Mucosa of descending colon (tissue), 3 donors: Measurements from ENCODE around the gene DCAF7. TPM values are rescaled to one million over a fixed set of nuclear protein-coding genes. Genes with fewer than 3 reads are reported as not detected.

Experiments
- ATAC-seq: fragments of 200-7000 bp; cut with Tn5 transposase; one replicate; pipeline ENCODE4 v1.9.1; 2020; ENCODE audit warnings: mild to moderate bottlenecking, moderate library complexity
- DNase-seq, 3 donors: peaks; one replicate each; pipeline ENCODE4 v3.0.0-alpha.2; 2020
- H3K36me3 ChIP-seq: fragments of 200-600 bp; one replicate; pipeline ENCODE4 v1.8.0; 2021; ENCODE audit warnings: low read depth, mild to moderate bottlenecking
- H3K4me1 ChIP-seq: fragments of 200-600 bp; one replicate; pipeline ENCODE4 v1.8.0; 2021; ENCODE audit warnings: low read depth, mild to moderate bottlenecking
- H3K4me3 ChIP-seq: fragments of 200-600 bp; one replicate; pipeline ENCODE4 v1.8.0; 2021; ENCODE audit warnings: mild to moderate bottlenecking
- H3K9me3 ChIP-seq: fragments of 200-600 bp; one replicate; pipeline ENCODE4 v1.8.0; 2021; ENCODE audit warnings: mild to moderate bottlenecking
- CTCF ChIP-seq: fragments of 200-600 bp; IDR thresholded peaks from one replicate; pipeline ENCODE4 v1.8.0; 2022; ENCODE audit warnings: antibody characterized with exemption, mild to moderate bottlenecking
- intact Hi-C, 2 donors: fragments of 100-400 bp; cut with DNase I in 1 of 2; cut with micrococcal nuclease in 1 of 2; formaldehyde crosslinking; loops; one replicate each; pipeline versions ENCODE4 v1.11.0 to v1.11.1; 2022; cut with DNase I, micrococcal nuclease
- total RNA-seq, 3 donors: library from RNA; stranded (reverse); fragmentation: NEBNext Ultra II Directional in 2 of 3; extraction: Animal tissue kit (Norgen Biotek cat#: 25700) in 2 of 3; gene quantifications; one replicate each; pipeline versions ENCODE4 v1.2.1 to v1.2.4, GENCODE V29; 2021 to 2023
- donor health status: DM: no; HTN: no; CAD: no; lungs with moderate emphysema.
- donor health status: DM: no; HTN: no; CAD: no.
- donor health status: DM: no; HTN: yes; CAD: no.

DCAF7 gene
- total RNA-seq, 3 donors from 2014 or later, result 69.0 to 87.3 (median 84.9) TPM

GRCh38 chr17:63534078-63534570, 16.2 kb upstream of the DCAF7 start:
- TF ChIP-seq CTCF, result no peak
- intact Hi-C loops, result no loop called here
- peak in 2 of 3 donors; percentile 9 to 27 for DNase-seq
- Histone ChIP-seq H3K4me3 (no peak overlapping the region), H3K36me3 (no peaks in the 10 kb centered on the region), H3K4me1 (peaks cover 8% of the 10 kb centered on the region), H3K9me3 (no peaks in the 10 kb centered on the region)
- no peak for ATAC-seq

- no peak for ATAC-seq
- intact Hi-C loops, result no loop called here
- Histone ChIP-seq H3K4me1 (peaks cover 8% of the 10 kb centered on the region), H3K4me3 (no peak overlapping the region), H3K36me3 (no peaks in the 10 kb centered on the region), H3K9me3 (no peaks in the 10 kb centered on the region)
- DNase-seq, result peak in 2 of 3 donors; percentile 7 to 17
- TF ChIP-seq CTCF, result no peak
Measured at GRCh38 chr17:63534816-63535455, 15.3 kb upstream of the DCAF7 start.

- no peaks in the 10 kb centered on the region for H3K36me3 ChIP-seq
- ATAC-seq (no peak), DNase-seq (no peak)
- H3K4me1 ChIP-seq, result peaks cover 8% of the 10 kb centered on the region
- intact Hi-C loops, result no loop called here
- TF ChIP-seq CTCF, result no peak
- no peak overlapping the region for H3K4me3 ChIP-seq
- no peaks in the 10 kb centered on the region for H3K9me3 ChIP-seq
Measured at GRCh38 chr17:63535640-63536039, 14.6 kb upstream of the DCAF7 start.

- H3K9me3 ChIP-seq, result no peaks in the 10 kb centered on the region
- no peaks in the 10 kb centered on the region for H3K36me3 ChIP-seq
- no peak overlapping the region for H3K4me3 ChIP-seq
- no peak for ATAC-seq
- DNase-seq, result no peak
- intact Hi-C loops, result no loop called here
- no peak for TF ChIP-seq CTCF
- H3K4me1 ChIP-seq, result peaks cover 8% of the 10 kb centered on the region
Measured at GRCh38 chr17:63537001-63537400, 13.3 kb upstream of the DCAF7 start.

GRCh38 chr17:63537991-63538692, 12.1 kb upstream of the DCAF7 start:
- peak; percentile 40 for ATAC-seq
- intact Hi-C loops, result no loop called here
- Histone ChIP-seq H3K9me3 (no peaks in the 10 kb centered on the region), H3K4me1 (peaks cover 8% of the 10 kb centered on the region), H3K36me3 (no peaks in the 10 kb centered on the region), H3K4me3 (no peak overlapping the region)
- DNase-seq, result peak in 1 of 3 donors; percentile 47
- TF ChIP-seq CTCF, result no peak
